SU-DHL-6 (cell line): ENCODE data around the gene FCAMR.

Experiments used
- CTCF ChIP-seq: fragments of 200-600 bp; sonication (generic); IDR thresholded peaks from one replicate; pipeline ENCODE4 v1.5.1; 2017; ENCODE audit warnings: antibody characterized with exemption, mild to moderate bottlenecking, low read length, moderate library complexity; ENCODE audit not compliant: insufficient read depth, poor library complexity, severe bottlenecking
- EZH2phosphoT487 ChIP-seq: fragments of 200-600 bp; sonication (generic), shearing (Covaris generic); conservative IDR thresholded peaks from 2 replicates; pipeline ENCODE4 v1.6.1; 2018; ENCODE audit warnings: mild to moderate bottlenecking, antibody characterized with exemption, low read length, moderate library complexity, mixed read lengths

- TF ChIP-seq EZH2phosphoT487: no peak
- no peak for TF ChIP-seq CTCF
Observed at GRCh38 chr1:206908038-206908437, 62.2 kb downstream of the FCAMR start.
